ENCODE measurements around the gene GJC2.
"Not testable (repeated sequence)": the region's sequence is repeated elsewhere in the genome, so short reads cannot be mapped to it uniquely, and the experiment has no call there.

Gene GJC2

GRCh38 chr1:228149406-228150119, at the start of gene GJC2:
Gene GJC2 (plus strand): TSS chr1:228149930. CDS start chr1:228157759, 7,829 bp downstream.
- no peak for DNase-seq (ENCODE audit: low read depth in 2 of 2)

- DNase-seq (ENCODE audit: low read depth in 2 of 2) = no peak
Observed at GRCh38 chr1:228100822-228101613, 48.7 kb upstream of the GJC2 start.

- DNase-seq (ENCODE audit: low read depth in 2 of 2) = no peak
Observed at GRCh38 chr1:228101614-228101993, 48.1 kb upstream of the GJC2 start.

- peak in 1 of 2 donors; percentile 40 for DNase-seq (ENCODE audit: low read depth in 2 of 2)
Observed at GRCh38 chr1:228101994-228102790, 47.5 kb upstream of the GJC2 start.

GRCh38 chr1:228102791-228103620, 46.7 kb upstream of the GJC2 start, which contains the start of gene C1orf35:
Gene C1orf35 (minus strand): TSS chr1:228103325. CDS start chr1:228103227, 98 bp downstream.
- DNase-seq (ENCODE audit: low read depth in 2 of 2) = peak; percentile 90 to 95

GRCh38 chr1:228104526-228105269, 45.0 kb upstream of the GJC2 start:
- no peak for DNase-seq (ENCODE audit: low read depth in 2 of 2)

- no peak for DNase-seq (ENCODE audit: low read depth in 2 of 2)
Observed at GRCh38 chr1:228105270-228105995, 44.3 kb upstream of the GJC2 start.

- no peak for DNase-seq (ENCODE audit: low read depth in 2 of 2)
Observed at GRCh38 chr1:228105996-228106799, 43.5 kb upstream of the GJC2 start.

GRCh38 chr1:228106800-228107054, 43.0 kb upstream of the GJC2 start:
- no peak for DNase-seq (ENCODE audit: low read depth in 2 of 2)

- no peak for DNase-seq (ENCODE audit: low read depth in 2 of 2)
Observed at GRCh38 chr1:228107636-228108035, 42.1 kb upstream of the GJC2 start.

- DNase-seq (ENCODE audit: low read depth in 2 of 2) = no peak
Observed at GRCh38 chr1:228108055-228108690, 41.6 kb upstream of the GJC2 start.

- DNase-seq (ENCODE audit: low read depth in 2 of 2) = no peak
Observed at GRCh38 chr1:228108742-228109072, 41.0 kb upstream of the GJC2 start.

- DNase-seq (ENCODE audit: low read depth in 2 of 2) = peak; percentile 97 to 99
Observed at GRCh38 chr1:228109073-228109961, 40.4 kb upstream of the GJC2 start, which contains the start of gene MRPL55. Gene MRPL55 (minus strand): TSS chr1:228109299. CDS start chr1:228108260, 1,039 bp downstream.

- DNase-seq (ENCODE audit: low read depth in 2 of 2) = no peak
Observed at GRCh38 chr1:228109962-228110488, 39.7 kb upstream of the GJC2 start.

- no peak for DNase-seq (ENCODE audit: low read depth in 2 of 2)
Observed at GRCh38 chr1:228110556-228110955, 39.2 kb upstream of the GJC2 start.

- DNase-seq (ENCODE audit: low read depth in 2 of 2) = not testable (repeated sequence)
Observed at GRCh38 chr1:228111315-228111714, 38.4 kb upstream of the GJC2 start.

GRCh38 chr1:228112167-228112566, 37.6 kb upstream of the GJC2 start:
- DNase-seq (ENCODE audit: low read depth in 2 of 2) = no peak

- no peak for DNase-seq (ENCODE audit: low read depth in 2 of 2)
Observed at GRCh38 chr1:228112617-228113016, 37.1 kb upstream of the GJC2 start.
